WERI-Rb-1 (cell line): ENCODE measurements around the gene ZNF548.

Experiments
- DNase-seq: peaks from one replicate; pipeline ENCODE4 v3.0.0-alpha.2; 2020
- H3K27ac ChIP-seq: fragments of 250-450 bp; sonication (Bioruptor Pico); 2 replicates; pipeline ENCODE4 v1.5.1; 2020; ENCODE audit warnings: mild to moderate bottlenecking, moderate library complexity
- H3K27me3 ChIP-seq: fragments of 250-450 bp; sonication (Bioruptor Pico); 2 replicates; pipeline ENCODE4 v1.5.1; 2021; ENCODE audit warnings: mild to moderate bottlenecking, low read depth, moderate library complexity; ENCODE audit not compliant: insufficient read depth, severe bottlenecking
- H3K36me3 ChIP-seq: fragments of 250-450 bp; sonication (Bioruptor Pico); 2 replicates; pipeline ENCODE4 v1.5.1; 2020; ENCODE audit warnings: mild to moderate bottlenecking, moderate library complexity
- H3K4me3 ChIP-seq: 2 replicates; pipeline ENCODE4 v1.5.1; 2011; ENCODE audit warnings: low read depth, mild to moderate bottlenecking, control low read depth, low read length
- H3K9me3 ChIP-seq: fragments of 250-450 bp; sonication (Bioruptor Pico); 2 replicates; pipeline ENCODE4 v1.5.1; 2021; ENCODE audit warnings: mild to moderate bottlenecking, moderate library complexity; ENCODE audit not compliant: severe bottlenecking
- CTCF ChIP-seq: IDR thresholded peaks from 2 replicates; pipeline ENCODE4 v1.5.1; 2011; ENCODE audit warnings: low read depth, mild to moderate bottlenecking, control low read depth, inconsistent platforms, low read length

ZNF548 gene

GRCh38 chr19:57355916-57356315 lies 33.7 kb upstream of the ZNF548 start:
- Histone ChIP-seq H3K36me3 (peaks cover 55% of the 10 kb centered on the region), H3K4me3 (no peak overlapping the region), H3K27ac (no peak overlapping the region), H3K27me3 (no peaks in the 10 kb centered on the region), H3K9me3 (no peaks in the 10 kb centered on the region)
- no peak for TF ChIP-seq CTCF
- DNase-seq: no peak

- no peak for DNase-seq
- Histone ChIP-seq H3K4me3 (no peak overlapping the region), H3K36me3 (peaks cover 55% of the 10 kb centered on the region), H3K27ac (no peak overlapping the region), H3K9me3 (no peaks in the 10 kb centered on the region), H3K27me3 (no peaks in the 10 kb centered on the region)
- TF ChIP-seq CTCF: no peak
Measured at GRCh38 chr19:57357406-57357805, 32.2 kb upstream of the ZNF548 start.

GRCh38 chr19:57359300-57359699 lies 30.4 kb upstream of the ZNF548 start:
- DNase-seq: no peak
- no peak overlapping the region for H3K4me3 ChIP-seq
- TF ChIP-seq CTCF: no peak
- H3K9me3 ChIP-seq: no peaks in the 10 kb centered on the region
- H3K36me3 ChIP-seq: peaks cover 43% of the 10 kb centered on the region
- H3K27ac ChIP-seq: no peak overlapping the region
- no peaks in the 10 kb centered on the region for H3K27me3 ChIP-seq

- Histone ChIP-seq H3K27ac (peak overlapping the region; percentile 78), H3K9me3 (no peaks in the 10 kb centered on the region), H3K36me3 (peaks cover 16% of the 10 kb centered on the region), H3K4me3 (peak overlapping the region; percentile 90), H3K27me3 (no peaks in the 10 kb centered on the region)
- TF ChIP-seq CTCF: no peak
- no peak for DNase-seq
Measured at GRCh38 chr19:57362419-57362818, 27.2 kb upstream of the ZNF548 start.

GRCh38 chr19:57362997-57363687 lies 26.5 kb upstream of the ZNF548 start, which contains the start of the genes TRAPPC2B and ZNF547:
Gene TRAPPC2B, plus strand, starts transcription at chr19:57363551. Its CDS starts 1,283 bp downstream, at chr19:57364834.
Gene ZNF547, plus strand, starts transcription at chr19:57363551. Its CDS starts 5,005 bp downstream, at chr19:57368556.
- H3K9me3 ChIP-seq: no peaks in the 10 kb centered on the region
- TF ChIP-seq CTCF: no peak
- peak; percentile 99 for DNase-seq
- peak within 1 kb of the TSS; percentile 78 for H3K27ac ChIP-seq
- peaks cover 12% of the 10 kb centered on the region for H3K36me3 ChIP-seq
- no peaks in the 10 kb centered on the region for H3K27me3 ChIP-seq
- peak within 1 kb of the TSS; percentile 90 for H3K4me3 ChIP-seq
